ENCODE data around the gene MINDY4.

The MINDY4 gene

DNA sequence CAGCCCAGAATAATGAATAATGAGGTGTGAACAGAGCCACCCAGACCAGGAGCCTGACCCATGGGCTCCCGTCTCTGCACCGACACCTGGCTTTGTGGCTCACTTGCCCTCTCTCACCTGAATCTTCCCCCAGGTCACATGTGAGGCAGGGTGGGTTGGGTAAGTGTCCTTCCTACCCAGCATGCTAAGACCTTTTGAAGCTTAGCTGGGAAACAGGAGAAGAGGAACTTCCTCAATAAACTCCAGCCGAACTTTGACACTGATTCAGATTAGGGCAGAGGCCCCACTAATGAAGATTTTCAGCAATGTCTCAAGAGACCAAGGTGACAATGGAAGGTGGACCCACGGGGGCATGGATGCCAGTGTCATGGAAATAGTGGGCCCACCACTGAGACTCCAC is 93.9 kb downstream of the MINDY4 start:
- H3K4me3 ChIP-seq (ENCODE audit: low read depth, low read length), result no peak overlapping the region
- no peak for DNase-seq (ENCODE audit: low read depth)
- TF ChIP-seq, protein P1, sequence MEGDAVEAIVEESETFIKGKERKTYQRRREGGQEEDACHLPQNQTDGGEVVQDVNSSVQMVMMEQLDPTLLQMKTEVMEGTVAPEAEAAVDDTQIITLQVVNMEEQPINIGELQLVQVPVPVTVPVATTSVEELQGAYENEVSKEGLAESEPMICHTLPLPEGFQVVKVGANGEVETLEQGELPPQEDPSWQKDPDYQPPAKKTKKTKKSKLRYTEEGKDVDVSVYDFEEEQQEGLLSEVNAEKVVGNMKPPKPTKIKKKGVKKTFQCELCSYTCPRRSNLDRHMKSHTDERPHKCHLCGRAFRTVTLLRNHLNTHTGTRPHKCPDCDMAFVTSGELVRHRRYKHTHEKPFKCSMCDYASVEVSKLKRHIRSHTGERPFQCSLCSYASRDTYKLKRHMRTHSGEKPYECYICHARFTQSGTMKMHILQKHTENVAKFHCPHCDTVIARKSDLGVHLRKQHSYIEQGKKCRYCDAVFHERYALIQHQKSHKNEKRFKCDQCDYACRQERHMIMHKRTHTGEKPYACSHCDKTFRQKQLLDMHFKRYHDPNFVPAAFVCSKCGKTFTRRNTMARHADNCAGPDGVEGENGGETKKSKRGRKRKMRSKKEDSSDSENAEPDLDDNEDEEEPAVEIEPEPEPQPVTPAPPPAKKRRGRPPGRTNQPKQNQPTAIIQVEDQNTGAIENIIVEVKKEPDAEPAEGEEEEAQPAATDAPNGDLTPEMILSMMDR (IDR thresholded peaks at IDR 0.05; ENCODE audit: insufficient read depth, low read depth, low read length, missing control alignments), result no peak

DNA sequence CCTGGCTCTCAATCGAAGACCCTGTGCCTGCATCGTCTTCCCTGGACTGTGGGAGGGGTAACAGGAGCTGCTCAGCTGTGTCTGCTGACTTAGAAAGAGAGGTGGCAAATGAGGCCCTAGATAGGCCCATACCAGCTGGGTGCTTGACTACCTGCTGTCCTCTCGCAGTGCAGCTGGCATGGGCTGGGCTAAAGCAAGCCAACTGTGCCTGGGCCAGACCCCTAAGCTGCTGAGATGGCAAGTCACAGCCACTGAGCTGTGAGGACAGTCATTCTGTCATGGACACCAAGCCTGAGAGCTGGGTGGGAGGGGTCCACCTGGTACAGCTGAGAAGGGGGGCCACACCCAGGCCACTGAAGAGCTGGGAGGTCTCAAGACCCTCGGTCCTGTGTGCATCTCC is 94.6 kb downstream of the MINDY4 start:
- no peak for DNase-seq (ENCODE audit: low read depth)
- TF ChIP-seq, protein P1 (IDR thresholded peaks at IDR 0.05; ENCODE audit: insufficient read depth, low read depth, low read length, missing control alignments), result no peak
- H3K4me3 ChIP-seq (ENCODE audit: low read depth, low read length), result no peak overlapping the region

DNA sequence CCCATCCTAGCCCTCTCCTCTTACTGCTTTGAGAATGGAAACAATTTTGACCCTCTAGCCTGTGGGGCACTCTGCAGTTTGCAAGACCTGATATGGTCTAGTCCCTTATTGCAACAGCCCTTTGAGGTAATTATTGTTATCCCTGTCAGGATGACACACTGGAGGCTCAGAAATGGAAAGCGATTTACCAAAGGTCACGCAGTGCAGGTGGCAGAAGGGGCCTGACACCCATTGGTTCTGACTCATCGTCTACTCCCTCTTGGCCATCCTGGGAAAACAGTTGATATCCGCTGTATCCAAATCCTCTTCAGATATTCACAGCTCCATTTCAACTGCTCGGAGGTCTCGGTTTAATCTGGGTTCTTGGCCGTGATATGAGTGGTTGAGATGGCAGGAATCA is 95.7 kb downstream of the MINDY4 start:
- no peak for DNase-seq (ENCODE audit: low read depth)
- H3K4me3 ChIP-seq (ENCODE audit: low read depth, low read length), result no peak overlapping the region
- TF ChIP-seq, protein P1 (IDR thresholded peaks at IDR 0.05; ENCODE audit: insufficient read depth, low read depth, low read length, missing control alignments), result no peak

DNA sequence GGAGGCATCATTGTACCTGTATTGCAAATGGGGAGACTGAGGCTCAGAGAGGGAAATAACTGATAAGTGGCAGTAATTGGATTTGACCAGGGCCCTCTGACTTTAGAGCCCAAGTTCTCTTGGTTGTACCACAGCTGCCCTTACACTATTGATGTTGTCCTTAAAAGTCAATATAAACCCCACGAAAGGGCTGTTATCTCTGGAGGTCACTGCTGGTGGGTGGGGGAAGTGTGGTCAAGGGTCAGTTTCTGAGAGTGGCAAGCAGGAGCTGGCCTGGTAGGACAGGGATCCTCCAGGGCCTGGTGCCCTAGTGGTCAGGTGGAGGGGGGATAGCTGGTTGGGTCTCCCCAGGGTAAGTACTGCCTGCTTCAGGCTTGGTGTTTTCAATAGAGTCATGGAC is 96.3 kb downstream of the MINDY4 start:
- H3K4me3 ChIP-seq (ENCODE audit: low read depth, low read length), result no peak overlapping the region
- no peak for DNase-seq (ENCODE audit: low read depth)
- TF ChIP-seq, protein P1 (IDR thresholded peaks at IDR 0.05; ENCODE audit: insufficient read depth, low read depth, low read length, missing control alignments), result no peak

DNA sequence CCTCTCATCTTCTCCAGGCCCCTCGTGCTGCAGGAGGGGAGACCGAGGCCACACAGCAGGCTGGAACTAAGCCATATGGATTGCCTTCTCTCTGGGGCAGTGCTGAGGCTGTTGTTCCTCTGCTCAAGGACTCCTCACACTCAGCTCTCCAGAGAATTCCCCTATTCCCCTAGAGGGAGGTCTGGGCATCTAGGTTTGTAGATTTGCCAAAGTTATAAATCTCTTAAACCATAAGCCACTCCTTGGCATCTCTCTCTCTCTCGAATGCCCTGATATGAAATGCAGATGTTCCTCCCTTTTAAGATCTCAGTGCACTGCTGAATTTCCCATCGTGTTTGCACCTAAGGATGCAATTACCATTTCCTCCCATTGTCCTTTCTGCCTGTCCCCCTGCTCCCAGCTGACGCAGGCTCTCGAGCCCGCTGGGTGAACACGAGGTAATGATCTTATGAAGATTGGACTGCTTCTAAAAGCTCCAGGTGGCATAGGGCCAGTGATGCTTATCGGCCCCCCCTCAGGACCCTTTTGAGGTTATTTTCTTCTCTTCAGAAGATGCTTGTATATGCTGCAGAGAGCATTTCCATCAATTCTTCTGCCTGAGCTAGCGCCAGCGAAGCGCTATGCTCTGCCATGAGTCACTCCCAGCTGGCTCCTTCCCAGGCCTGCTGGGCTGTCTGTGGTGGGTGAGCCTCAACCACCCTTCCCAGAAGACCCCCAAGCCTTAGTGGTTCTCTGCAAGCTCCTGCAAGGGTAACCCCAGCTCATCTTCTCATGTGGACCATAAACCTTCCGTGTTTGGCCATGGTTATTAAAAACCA is 98.8 kb downstream of the MINDY4 start:
- no peak overlapping the region for H3K4me3 ChIP-seq (ENCODE audit: low read depth, low read length)
- no peak for DNase-seq (ENCODE audit: low read depth)
- TF ChIP-seq, protein P1 (IDR thresholded peaks at IDR 0.05; ENCODE audit: insufficient read depth, low read depth, low read length, missing control alignments), result no peak

DNA sequence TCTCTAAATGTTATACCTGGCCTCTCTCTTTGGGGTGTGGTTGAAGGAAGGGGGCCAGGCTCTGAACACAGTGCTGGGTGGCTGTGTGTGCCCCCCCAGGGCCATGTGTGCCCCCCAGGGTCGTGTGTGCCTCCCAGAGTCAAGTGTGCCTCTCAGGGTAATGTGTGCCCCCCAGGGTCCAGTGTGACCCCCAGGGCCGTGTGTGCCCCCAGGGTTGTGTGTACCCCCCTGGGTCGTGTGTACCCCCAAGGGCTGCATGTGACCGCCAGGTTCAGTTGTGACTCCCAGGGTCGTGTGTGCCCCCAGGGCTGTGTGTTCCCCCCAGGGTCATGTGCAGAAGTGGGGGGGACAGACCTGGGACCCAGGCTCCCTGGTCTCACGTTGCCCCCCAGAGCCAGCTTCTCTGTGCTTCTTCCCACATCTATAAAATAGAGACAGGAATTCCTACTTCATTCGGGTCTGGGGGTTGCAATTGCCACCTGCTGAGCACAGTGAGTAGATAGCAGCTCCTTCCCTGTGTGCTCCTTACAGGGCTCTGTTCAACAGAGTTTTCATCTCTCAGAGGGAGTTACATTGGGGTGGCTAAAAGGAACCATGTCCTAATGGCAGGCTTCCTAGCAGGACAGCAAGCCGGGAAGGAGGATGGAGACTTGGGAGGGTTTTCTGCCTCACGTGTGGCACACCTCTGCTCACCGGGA is 99.8 kb downstream of the MINDY4 start:
- no peak for DNase-seq (ENCODE audit: low read depth)
- no peak overlapping the region for H3K4me3 ChIP-seq (ENCODE audit: low read depth, low read length)
- TF ChIP-seq, protein P1 (IDR thresholded peaks at IDR 0.05; ENCODE audit: insufficient read depth, low read depth, low read length, missing control alignments), result no peak

Measured in GM12865 (cell line).